HepG2 (cell line): ENCODE measurements around the gene ZFPM1. TPM values are rescaled to one million over a fixed set of nuclear protein-coding genes. Genes with fewer than 3 reads are reported as not detected.
A peak's percentile ranks its signal among the peaks of the same experiment; 100 is the strongest.

Experiments used
- CCDC6 ChIP-seq: sonication (generic); formaldehyde crosslinking; IDR thresholded peaks from 2 replicates; pipeline ENCODE4 v1.8.1; 2022; ENCODE audit warnings: mild to moderate bottlenecking, missing genetic modification reagents, moderate library complexity
- MEIS1 ChIP-seq: sonication (generic); formaldehyde crosslinking; IDR thresholded peaks from 2 replicates; pipeline ENCODE4 v1.9.0; 2021; ENCODE audit warnings: mild to moderate bottlenecking, missing genetic modification reagents, moderate library complexity, borderline replicate concordance
- MTERF4 ChIP-seq: sonication (generic); formaldehyde crosslinking; IDR thresholded peaks from 2 replicates; pipeline ENCODE4 v1.8.0; 2023; ENCODE audit warnings: mild to moderate bottlenecking, missing genetic modification reagents
- MYPOP ChIP-seq: sonication (generic); formaldehyde crosslinking; IDR thresholded peaks from 2 replicates; pipeline ENCODE4 v1.8.1; 2023; ENCODE audit warnings: mild to moderate bottlenecking, moderate library complexity, missing genetic modification reagents
- NCOA2 ChIP-seq: sonication (generic); formaldehyde crosslinking; IDR thresholded peaks from 2 replicates; pipeline ENCODE4 v1.8.0; 2022; ENCODE audit warnings: inconsistent platforms
- NONO ChIP-seq, 2 experiments: fragments of 450-650 bp in 1 of 2; sonication (generic) in 1 of 2; formaldehyde crosslinking in 1 of 2; IDR thresholded peaks in 1 of 2; conservative IDR thresholded peaks in 1 of 2; 2 replicates each; pipeline versions ENCODE4 v1.6.1 to v1.8.0; 2017 to 2022; ENCODE audit warnings: mild to moderate bottlenecking in 1 of 2, missing genetic modification reagents in 1 of 2, moderate library complexity in 1 of 2
- PLRG1 ChIP-seq: fragments of 450-650 bp; conservative IDR thresholded peaks from 2 replicates; pipeline ENCODE4 v1.6.1; 2016
- RELA ChIP-seq: sonication (generic); formaldehyde crosslinking; IDR thresholded peaks from 2 replicates; pipeline ENCODE4 v1.4.0; 2020; ENCODE audit warnings: missing genetic modification reagents
- SALL1 ChIP-seq: sonication (generic); formaldehyde crosslinking; IDR thresholded peaks from 2 replicates; pipeline ENCODE4 v1.8.0; 2022; ENCODE audit warnings: mild to moderate bottlenecking, missing genetic modification reagents
- SMAD3 ChIP-seq: sonication (generic); formaldehyde crosslinking; IDR thresholded peaks from 2 replicates; pipeline ENCODE4 v1.4.0; 2020; ENCODE audit warnings: missing genetic modification reagents
- SRSF9 ChIP-seq: fragments of 200-400 bp; formaldehyde crosslinking; IDR thresholded peaks from 2 replicates; pipeline ENCODE4 v1.6.1; 2018; ENCODE audit warnings: borderline replicate concordance, mild to moderate bottlenecking, low read depth, low read length; ENCODE audit not compliant: insufficient read depth, poor library complexity, severe bottlenecking
- TGIF2 ChIP-seq: IDR thresholded peaks from 2 replicates; pipeline ENCODE4 v1.6.1; 2016; ENCODE audit warnings: control low read depth, missing compliant biosample characterization
- YEATS2 ChIP-seq: sonication (generic); formaldehyde crosslinking; IDR thresholded peaks from 2 replicates; pipeline ENCODE4 v1.4.0; 2020; ENCODE audit warnings: missing genetic modification reagents, borderline replicate concordance
- polyA plus RNA-seq, 8 experiments: library from polyadenylated mRNA; depleted of rRNA in 3 of 8; stranded (reverse) in 7 of 8; unstranded in 1 of 8; fragments of >200 nt; fragmentation: Illumina TruSeq in 4 of 8; extraction: Trizol in 4 of 8; gene quantifications; 2 replicates each; pipeline versions ENCODE4 v1.2.1 to v1.2.3, GENCODE V29; 2011 to 2016; ENCODE audit warnings: low read depth in 4 of 8, missing spikeins in 1 of 8, mixed read lengths in 1 of 8; ENCODE audit not compliant: insufficient read depth in 1 of 8
- total RNA-seq, 5 experiments: library from RNA; depleted of rRNA; stranded (reverse); fragments of >200 nt; fragmentation: Illumina TruSeq; extraction: Trizol; gene quantifications; 2 replicates each; pipeline ENCODE4 v1.2.3, GENCODE V29; 2016; ENCODE audit warnings: low read depth in 1 of 5
- TF ChIP-seq, protein P1 (sequence below): sonication (generic); formaldehyde crosslinking; IDR thresholded peaks from 2 replicates; pipeline ENCODE4 v1.9.0; 2021; ENCODE audit warnings: missing genetic modification reagents, borderline replicate concordance
- TF ChIP-seq, protein P2 (sequence below): sonication (generic); formaldehyde crosslinking; conservative IDR thresholded peaks from 2 replicates; pipeline ENCODE4 v1.5.0; 2020; ENCODE audit warnings: missing genetic modification reagents
- TF ChIP-seq, protein P3 (sequence below): sonication (generic); formaldehyde crosslinking; IDR thresholded peaks from 2 replicates; pipeline ENCODE4 v1.4.0; 2020; ENCODE audit warnings: missing genetic modification reagents, borderline replicate concordance

The ZFPM1 gene
- total and polyA plus RNA-seq, 2 of the 13 experiments (the other 11 are each of a cell fraction or from before 2014, with no cell fraction given), result 1.3 to 3.8 TPM

- 0 out of 2 replicates have a peak, but pooled peaks have one; percentile 12 for TF ChIP-seq MYPOP
- no peak; the same call in 1 of the 2 replicates for TF ChIP-seq SMAD3 (CRISPR knock-in tag)
- no peak for TF ChIP-seq NONO (IDR thresholded peaks at IDR 0.05)
- TF ChIP-seq NONO (CRISPR knock-in tag; conservative IDR thresholded peaks at IDR 0.05), result peak; percentile 59; the same call in 1 of the 2 replicates
- TF ChIP-seq NCOA2 (CRISPR knock-in tag), result peak; percentile 22; the same call in 1 of the 2 replicates
- TF ChIP-seq YEATS2 (CRISPR knock-in tag), result peak; percentile 82; the same call in 1 of the 2 replicates
- peak; percentile 69; the same call in 1 of the 2 replicates for TF ChIP-seq MEIS1 (CRISPR knock-in tag)
- peak; percentile 77; the same call in 1 of the 2 replicates for TF ChIP-seq RELA
- TF ChIP-seq, protein P1, sequence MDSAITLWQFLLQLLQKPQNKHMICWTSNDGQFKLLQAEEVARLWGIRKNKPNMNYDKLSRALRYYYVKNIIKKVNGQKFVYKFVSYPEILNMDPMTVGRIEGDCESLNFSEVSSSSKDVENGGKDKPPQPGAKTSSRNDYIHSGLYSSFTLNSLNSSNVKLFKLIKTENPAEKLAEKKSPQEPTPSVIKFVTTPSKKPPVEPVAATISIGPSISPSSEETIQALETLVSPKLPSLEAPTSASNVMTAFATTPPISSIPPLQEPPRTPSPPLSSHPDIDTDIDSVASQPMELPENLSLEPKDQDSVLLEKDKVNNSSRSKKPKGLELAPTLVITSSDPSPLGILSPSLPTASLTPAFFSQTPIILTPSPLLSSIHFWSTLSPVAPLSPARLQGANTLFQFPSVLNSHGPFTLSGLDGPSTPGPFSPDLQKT (CRISPR knock-in tag), result 0 out of 2 replicates have a peak, but pooled peaks have one; percentile 14
- no peak for TF ChIP-seq SRSF9
- TF ChIP-seq, protein P2, sequence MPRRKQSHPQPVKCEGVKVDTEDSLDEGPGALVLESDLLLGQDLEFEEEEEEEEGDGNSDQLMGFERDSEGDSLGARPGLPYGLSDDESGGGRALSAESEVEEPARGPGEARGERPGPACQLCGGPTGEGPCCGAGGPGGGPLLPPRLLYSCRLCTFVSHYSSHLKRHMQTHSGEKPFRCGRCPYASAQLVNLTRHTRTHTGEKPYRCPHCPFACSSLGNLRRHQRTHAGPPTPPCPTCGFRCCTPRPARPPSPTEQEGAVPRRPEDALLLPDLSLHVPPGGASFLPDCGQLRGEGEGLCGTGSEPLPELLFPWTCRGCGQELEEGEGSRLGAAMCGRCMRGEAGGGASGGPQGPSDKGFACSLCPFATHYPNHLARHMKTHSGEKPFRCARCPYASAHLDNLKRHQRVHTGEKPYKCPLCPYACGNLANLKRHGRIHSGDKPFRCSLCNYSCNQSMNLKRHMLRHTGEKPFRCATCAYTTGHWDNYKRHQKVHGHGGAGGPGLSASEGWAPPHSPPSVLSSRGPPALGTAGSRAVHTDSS (CRISPR knock-in tag), result no peak
- peak; percentile 80; the same call in 1 of the 2 replicates for TF ChIP-seq CCDC6 (CRISPR knock-in tag)
- TF ChIP-seq SALL1 (CRISPR knock-in tag), result peak; percentile 73
- TF ChIP-seq, protein P3, sequence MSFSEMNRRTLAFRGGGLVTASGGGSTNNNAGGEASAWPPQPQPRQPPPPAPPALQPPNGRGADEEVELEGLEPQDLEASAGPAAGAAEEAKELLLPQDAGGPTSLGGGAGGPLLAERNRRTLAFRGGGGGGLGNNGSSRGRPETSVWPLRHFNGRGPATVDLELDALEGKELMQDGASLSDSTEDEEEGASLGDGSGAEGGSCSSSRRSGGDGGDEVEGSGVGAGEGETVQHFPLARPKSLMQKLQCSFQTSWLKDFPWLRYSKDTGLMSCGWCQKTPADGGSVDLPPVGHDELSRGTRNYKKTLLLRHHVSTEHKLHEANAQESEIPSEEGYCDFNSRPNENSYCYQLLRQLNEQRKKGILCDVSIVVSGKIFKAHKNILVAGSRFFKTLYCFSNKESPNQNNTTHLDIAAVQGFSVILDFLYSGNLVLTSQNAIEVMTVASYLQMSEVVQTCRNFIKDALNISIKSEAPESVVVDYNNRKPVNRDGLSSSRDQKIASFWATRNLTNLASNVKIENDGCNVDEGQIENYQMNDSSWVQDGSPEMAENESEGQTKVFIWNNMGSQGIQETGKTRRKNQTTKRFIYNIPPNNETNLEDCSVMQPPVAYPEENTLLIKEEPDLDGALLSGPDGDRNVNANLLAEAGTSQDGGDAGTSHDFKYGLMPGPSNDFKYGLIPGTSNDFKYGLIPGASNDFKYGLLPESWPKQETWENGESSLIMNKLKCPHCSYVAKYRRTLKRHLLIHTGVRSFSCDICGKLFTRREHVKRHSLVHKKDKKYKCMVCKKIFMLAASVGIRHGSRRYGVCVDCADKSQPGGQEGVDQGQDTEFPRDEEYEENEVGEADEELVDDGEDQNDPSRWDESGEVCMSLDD (CRISPR knock-in tag), result no peak
- TF ChIP-seq MTERF4 (CRISPR knock-in tag), result no peak; the same call in 1 of the 2 replicates
- no peak for TF ChIP-seq PLRG1
- TF ChIP-seq TGIF2 (CRISPR knock-in tag), result peak; percentile 76
Measured at GRCh38 chr16:88569985-88570690, 117.1 kb downstream of the ZFPM1 start, which contains the start of gene ZC3H18 (continued).
